ENCODE results near the gene ABRACL. TPM values are rescaled to one million over a fixed set of nuclear protein-coding genes. Genes with fewer than 3 reads are reported as not detected.

The ABRACL gene
- total RNA-seq, 1 experiment from 2014 or later, result 123 TPM

GRCh38 chr6:139006477-139006876 is 22.1 kb upstream of the ABRACL start:
- H2AFZ ChIP-seq (ENCODE audit: low read length), result no peak overlapping the region
- TF ChIP-seq CTCF (conservative IDR thresholded peaks at IDR 0.05), result no peak
- no peak overlapping the region for H3K27ac Mint-ChIP-seq

More at GRCh38 chr6:139006477-139006876, 22.1 kb upstream of the ABRACL start:
- Histone ChIP-seq H2BK5ac (ENCODE audit: insufficient read length, low read length) (no peak overlapping the region), H3K79me2 (ENCODE audit: insufficient read depth, low read length) (no peaks in the 10 kb centered on the region), H2BK15ac (ENCODE audit: low read depth, low read length) (no peak overlapping the region), H4K91ac (ENCODE audit: insufficient read length, low read depth, low read length) (no peak overlapping the region), H4K5ac (ENCODE audit: insufficient read length, low read depth, low read length) (no peak overlapping the region), H2BK20ac (ENCODE audit: low read depth, low read length, poor library complexity, severe bottlenecking) (no peak overlapping the region), H4K20me1 (ENCODE audit: control insufficient read depth, insufficient read depth, insufficient read length) (no peaks in the 10 kb centered on the region), H3K27ac (ENCODE audit: insufficient read length, low read depth, low read length) (no peak overlapping the region), H3K27me3 (ENCODE audit: insufficient read depth, low read length) (no peaks in the 10 kb centered on the region), H3K4me1 (ENCODE audit: insufficient read depth, low read length) (no peaks in the 10 kb centered on the region; the same call in 1 of the 2 replicates), H3T11ph (ENCODE audit: low read length) (no peak overlapping the region), H4K8ac (replicated peaks; ENCODE audit: insufficient read length, low read depth, low read length) (no peak overlapping the region), H3K14ac (ENCODE audit: insufficient read depth, low read length) (no peak overlapping the region), H3K9me3 (ENCODE audit: control insufficient read depth, low read depth, low read length) (no peaks in the 10 kb centered on the region), H3K18ac (ENCODE audit: insufficient read length, low read depth, low read length) (no peak overlapping the region), H2BK120ac (ENCODE audit: low read depth, low read length, poor library complexity, severe bottlenecking) (no peak overlapping the region), H3K23ac (ENCODE audit: insufficient read length, low read depth, low read length) (no peak overlapping the region), H3K9ac (ENCODE audit: extremely low read depth, insufficient read length, low read length) (no peak overlapping the region), H2AK5ac (ENCODE audit: insufficient read length, low read length) (no peak overlapping the region), H3K4ac (ENCODE audit: low read depth, low read length) (no peak overlapping the region), H3K4me2 (ENCODE audit: insufficient read depth, insufficient read length, low read length) (no peak overlapping the region), H3K79me1 (ENCODE audit: insufficient read depth, low read depth, low read length, poor library complexity, severe bottlenecking) (no peaks in the 10 kb centered on the region), H3K56ac (ENCODE audit: insufficient read length, low read depth, low read length) (no peak overlapping the region), H3K23me2 (ENCODE audit: insufficient read length, low read depth, low read length, poor library complexity, severe bottlenecking) (no peaks in the 10 kb centered on the region), H2BK12ac (ENCODE audit: insufficient read length, low read depth, low read length) (no peak overlapping the region)
- no CpG with 5 or more reads among the region's 3 CpGs for WGBS (ENCODE audit: extremely low coverage, insufficient read length, low lambda C conversion rate)
- H3K4me1 Mint-ChIP-seq, result peaks cover 5 to 9% of the 10 kb centered on the region in 2 experiments
- no peak for DNase-seq
- H3K9me3 Mint-ChIP-seq, result no peaks in the 10 kb centered on the region
- no peak overlapping the region for H3K4me3 Mint-ChIP-seq
- no peaks in the 10 kb centered on the region for H3K27me3 Mint-ChIP-seq (ENCODE audit: low read depth)
- no peaks in the 10 kb centered on the region for H3K36me3 Mint-ChIP-seq (ENCODE audit: insufficient read depth in 1 of 3, low read depth in 3 of 3)
